Ishikawa (cell line): Measurements from ENCODE around the gene TM4SF20.

ENCODE experiments used
- CREB1 ChIP-seq: IDR thresholded peaks from 2 replicates; pipeline ENCODE4 v1.6.1; 2012; ENCODE audit warnings: low read depth
- EP300 ChIP-seq: IDR thresholded peaks from 2 replicates; pipeline ENCODE4 v1.6.1; 2012; ENCODE audit warnings: borderline replicate concordance
- MAX ChIP-seq: IDR thresholded peaks from 2 replicates; pipeline ENCODE4 v1.6.1; 2012
- NFIC ChIP-seq: IDR thresholded peaks from 2 replicates; pipeline ENCODE4 v1.6.1; 2012
- REST ChIP-seq: IDR thresholded peaks from 2 replicates; pipeline ENCODE4 v1.6.1; 2012; ENCODE audit warnings: low read depth, mild to moderate bottlenecking
- TAF1 ChIP-seq: IDR thresholded peaks from 2 replicates; pipeline ENCODE4 v1.6.1; 2012; ENCODE audit warnings: low read depth, mild to moderate bottlenecking
- YY1 ChIP-seq: IDR thresholded peaks from 2 replicates; pipeline ENCODE4 v1.6.1; 2012; ENCODE audit warnings: low read depth
- ZBTB7A ChIP-seq: IDR thresholded peaks from 2 replicates; pipeline ENCODE4 v1.6.1; 2012; ENCODE audit warnings: low read depth
- TF ChIP-seq, protein P1 (sequence below): IDR thresholded peaks from 2 replicates; pipeline ENCODE4 v1.6.1; 2012

GRCh38 chr2:227386630-227387029, 7.5 kb upstream of the TM4SF20 start:
- TF ChIP-seq YY1 = no peak
- no peak for TF ChIP-seq TAF1
- TF ChIP-seq ZBTB7A = no peak
- TF ChIP-seq MAX = no peak
- TF ChIP-seq EP300 = no peak
- TF ChIP-seq NFIC = no peak
- TF ChIP-seq, protein P1, sequence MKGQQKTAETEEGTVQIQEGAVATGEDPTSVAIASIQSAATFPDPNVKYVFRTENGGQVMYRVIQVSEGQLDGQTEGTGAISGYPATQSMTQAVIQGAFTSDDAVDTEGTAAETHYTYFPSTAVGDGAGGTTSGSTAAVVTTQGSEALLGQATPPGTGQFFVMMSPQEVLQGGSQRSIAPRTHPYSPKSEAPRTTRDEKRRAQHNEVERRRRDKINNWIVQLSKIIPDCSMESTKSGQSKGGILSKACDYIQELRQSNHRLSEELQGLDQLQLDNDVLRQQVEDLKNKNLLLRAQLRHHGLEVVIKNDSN = no peak
- TF ChIP-seq REST = no peak
- TF ChIP-seq CREB1 = no peak
